ENCODE measurements around the gene CLSTN3.

CLSTN3 gene

DNA sequence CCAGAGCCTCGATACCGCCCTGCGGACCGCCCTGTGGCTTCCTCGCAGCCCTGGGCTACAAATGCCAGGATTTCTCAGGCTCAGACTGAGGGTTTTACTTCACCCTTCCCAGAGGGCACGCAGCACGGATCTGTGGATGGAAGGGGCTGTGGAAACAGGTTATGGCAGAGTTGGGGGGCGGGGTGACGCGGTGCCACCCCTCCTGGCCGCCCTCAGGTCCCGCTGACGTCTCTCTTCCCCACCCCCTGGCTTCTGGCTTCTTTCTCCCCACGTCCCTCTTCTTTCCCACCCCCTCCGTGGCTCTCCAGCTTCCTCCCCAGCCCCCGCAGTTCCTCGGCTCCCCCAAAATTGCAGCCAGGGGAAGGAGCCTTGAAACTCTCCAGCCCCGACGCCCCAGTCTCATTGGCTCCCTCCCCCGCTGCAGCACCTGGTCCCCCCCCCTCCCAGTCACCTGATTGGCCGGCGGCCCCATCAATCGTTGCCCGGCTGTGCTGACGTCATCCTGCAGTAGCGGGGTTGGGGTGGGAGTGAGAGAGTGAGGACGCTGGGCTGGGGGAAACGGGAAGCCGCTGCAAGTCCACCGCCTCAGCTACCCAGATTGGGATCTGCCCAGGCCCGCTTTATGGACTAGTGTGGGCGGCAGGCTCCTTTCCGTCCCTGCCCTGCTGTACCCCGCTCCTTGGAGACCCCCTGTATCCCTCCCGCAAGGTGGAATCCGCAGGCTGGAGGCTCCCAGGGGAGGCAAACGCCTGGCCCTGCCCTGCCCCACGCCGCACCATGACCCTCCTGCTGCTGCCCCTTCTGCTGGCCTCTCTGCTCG lies at the start of gene CLSTN3:
CLSTN3 (plus strand) TSS at position 500 of the 820 bp plus-strand sequence; CDS start at position 778, 278 bp downstream.
- DNase-seq: peak; percentile 56

DNA sequence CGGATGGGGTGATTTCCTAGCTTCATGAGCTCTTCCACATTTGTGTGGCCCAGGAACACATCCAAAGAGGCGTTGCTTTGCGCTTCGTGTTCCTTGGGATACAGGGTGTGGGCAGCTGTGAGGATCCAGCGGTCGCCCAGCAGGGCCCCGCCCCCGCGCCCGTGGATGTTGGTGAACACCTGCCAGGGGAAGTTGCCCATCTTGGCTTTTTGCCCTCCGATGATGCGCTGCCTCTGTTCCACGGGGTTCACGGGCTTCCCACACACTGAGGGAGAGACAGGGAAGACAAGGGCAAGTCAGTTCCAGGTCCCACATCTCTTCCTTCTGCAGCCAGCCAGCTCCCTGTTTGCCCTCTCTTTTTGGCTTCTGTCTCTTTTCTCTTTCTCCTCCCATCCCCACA lies 49.1 kb upstream of the CLSTN3 start:
- no peak for DNase-seq

DNA sequence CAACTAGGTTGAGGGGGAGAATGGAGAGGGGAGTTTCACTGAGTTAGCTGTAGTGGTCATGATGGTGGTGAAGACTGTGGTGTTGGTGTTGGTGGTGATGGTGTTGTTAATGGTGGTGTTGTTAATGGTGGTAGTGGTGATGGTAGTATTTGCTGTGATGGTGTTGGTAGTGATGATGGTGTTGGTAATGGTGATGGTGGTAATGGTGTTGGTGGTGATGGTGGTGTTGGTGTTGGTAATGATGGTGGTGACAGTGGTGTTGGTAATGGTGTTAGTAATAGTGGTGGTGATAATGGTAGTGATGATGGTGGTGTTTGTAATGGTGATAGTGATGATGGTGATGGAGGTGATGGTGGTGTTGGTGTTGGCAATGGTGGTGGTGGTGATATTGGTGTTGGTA lies 47.0 kb upstream of the CLSTN3 start:
- no peak for DNase-seq

DNA sequence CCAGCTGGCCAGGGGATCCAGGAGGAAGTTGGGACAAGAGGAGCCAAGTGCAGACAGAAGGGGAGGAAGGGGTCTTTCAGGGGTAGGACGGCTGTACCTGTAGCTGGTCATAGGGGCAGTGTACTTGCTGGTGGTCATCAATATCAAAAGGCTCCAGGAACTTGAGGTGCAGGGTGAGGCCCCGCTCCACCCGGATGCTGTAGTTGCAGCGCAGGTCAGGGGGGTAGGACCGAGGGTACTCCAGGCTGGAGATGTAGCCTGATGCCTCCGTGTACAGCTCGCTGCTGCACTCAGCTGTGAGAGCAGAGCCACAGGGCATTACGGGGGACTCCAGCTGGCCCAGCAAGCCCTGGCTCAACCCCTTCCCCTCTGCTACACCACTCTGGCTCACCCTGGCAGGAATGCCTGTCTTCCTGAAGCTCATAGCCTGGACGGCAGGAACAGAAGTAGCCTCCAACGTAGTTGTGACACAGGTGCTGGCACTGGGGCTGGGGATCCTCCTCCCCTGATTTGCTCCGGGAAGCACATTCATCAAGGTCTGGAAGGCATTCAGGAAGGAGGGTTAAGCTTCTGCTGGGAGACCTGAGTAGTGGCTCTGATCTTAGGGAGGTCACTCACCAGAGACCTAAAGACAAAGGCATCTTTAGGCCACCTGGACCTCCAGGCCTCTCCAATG lies 40.8 kb upstream of the CLSTN3 start:
- DNase-seq: no peak

DNA sequence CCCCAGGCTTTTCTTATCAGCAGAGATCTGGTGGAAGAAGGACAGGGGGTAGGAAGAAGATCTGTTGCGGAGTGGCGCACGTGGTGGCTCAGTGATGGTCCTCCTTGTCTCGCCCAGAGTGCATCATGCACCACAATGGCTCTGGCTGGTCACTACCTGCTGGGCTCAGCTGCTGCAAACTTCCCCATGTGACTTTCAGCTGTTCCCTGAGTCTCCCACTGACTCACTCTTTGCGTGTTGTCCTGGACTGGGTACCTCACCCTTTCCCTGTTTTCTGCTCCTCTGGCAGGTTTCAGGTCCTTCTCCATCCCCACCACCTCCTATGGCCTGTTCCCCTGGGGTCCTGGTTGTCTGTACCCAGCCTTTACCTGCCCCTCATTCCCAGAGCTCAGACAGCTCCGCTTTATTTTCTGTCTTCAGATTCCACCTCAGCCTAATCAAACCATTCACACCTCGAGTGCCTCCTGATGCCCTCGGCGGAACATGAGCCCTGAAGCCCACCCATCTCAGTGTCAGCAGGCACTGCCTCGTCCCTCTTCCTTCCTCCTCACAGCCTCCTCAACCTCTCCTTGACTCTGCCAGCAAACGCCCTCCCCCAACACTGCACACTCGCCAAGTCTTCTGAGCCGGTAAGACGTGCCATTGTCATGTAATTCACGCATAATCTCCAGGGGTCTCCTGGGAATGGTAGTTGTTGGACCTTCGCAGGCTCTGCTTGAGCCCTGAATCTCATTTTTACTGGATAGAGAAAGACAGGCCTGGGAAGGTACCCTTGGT lies 39.8 kb upstream of the CLSTN3 start:
- no peak for DNase-seq

DNA sequence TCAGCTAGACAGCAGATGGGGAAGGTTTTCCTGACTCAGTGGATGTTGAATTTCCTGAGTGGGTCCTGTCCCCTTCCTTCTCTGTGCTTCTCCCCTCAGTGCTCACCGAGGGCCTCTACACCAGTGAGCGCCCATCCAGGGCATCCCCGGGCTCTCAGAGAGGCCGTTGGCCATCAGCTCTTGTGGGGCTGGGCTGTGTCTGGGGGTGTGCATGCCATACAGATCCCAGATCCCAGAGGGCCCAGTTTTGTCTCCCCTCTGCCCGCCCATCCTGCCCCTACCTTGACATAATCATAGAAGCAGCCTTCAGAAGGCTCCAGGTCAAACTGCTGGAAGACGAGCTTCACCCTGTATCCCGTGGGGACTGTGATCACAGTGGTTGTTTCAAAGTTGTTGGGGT lies 39.0 kb upstream of the CLSTN3 start:
- no peak for DNase-seq

DNA sequence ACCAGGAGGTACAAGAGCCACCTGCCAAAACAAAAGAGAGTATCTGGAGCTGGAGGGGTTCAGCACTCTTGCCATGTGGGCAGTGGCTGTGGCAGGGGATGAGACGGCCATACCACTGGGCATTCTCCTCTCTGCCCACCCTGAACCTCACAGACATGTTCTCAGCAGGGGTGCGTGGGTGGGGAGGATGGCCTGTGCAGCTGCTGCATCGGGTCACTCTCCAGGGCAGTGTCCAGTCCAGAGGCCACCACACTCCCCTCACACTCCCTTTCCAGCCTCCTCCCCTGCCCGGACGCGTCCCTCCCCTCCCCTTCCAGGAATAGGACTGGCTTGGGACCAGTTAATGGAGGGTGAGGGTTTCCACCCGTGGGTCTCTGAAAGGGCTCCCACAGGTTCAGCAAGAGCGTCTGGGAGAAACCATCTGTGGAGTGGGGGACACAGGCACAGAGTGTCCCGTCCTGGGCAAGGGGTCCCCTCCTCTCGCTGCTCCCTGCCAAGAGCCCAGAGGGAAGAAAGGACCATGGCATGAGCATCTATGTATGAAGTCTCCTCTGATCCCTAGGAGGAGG lies 38.4 kb upstream of the CLSTN3 start:
- DNase-seq: no peak

DNA sequence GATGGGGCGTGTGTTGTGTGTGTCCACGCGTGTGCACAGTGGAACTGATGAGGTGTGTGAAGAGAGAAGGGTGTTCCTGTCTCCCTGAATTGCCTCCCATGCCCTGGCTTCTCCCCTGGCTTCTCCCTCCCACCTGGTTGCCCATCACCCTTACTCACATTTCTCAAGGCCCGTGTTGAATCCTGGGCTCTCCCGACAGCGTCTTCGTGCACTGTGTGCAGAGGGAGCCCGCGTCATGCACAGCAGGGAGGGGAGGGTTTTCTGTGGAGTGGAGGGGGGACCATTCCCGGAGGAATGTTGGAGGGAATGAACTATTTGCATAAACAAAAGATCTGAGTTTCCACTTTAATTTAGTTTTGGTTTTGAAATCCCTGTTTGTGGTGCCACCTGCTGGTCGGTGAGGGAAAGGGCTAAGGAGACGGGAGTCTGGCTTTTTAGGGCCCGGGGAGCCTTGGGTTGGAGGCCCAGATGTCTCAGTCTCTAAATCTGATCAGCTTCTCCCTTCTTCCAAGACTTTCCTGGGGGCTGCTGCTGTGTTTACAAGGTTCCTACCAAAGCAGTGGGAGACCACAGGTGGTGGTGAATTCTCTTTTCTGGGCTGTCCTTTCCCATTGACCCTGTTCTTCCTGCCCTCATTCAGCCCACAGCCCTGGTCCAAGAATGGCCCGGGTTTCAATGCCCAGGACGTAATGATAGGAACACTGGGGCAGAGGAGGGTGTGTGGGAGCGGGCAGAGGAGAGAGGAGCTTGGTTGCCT lies 37.8 kb upstream of the CLSTN3 start, which contains the start of gene C1R:
C1R (minus strand) TSS at position 217 of the 757 bp plus-strand sequence; CDS start at position 160, 57 bp downstream.
- DNase-seq: peak; percentile 70

DNA sequence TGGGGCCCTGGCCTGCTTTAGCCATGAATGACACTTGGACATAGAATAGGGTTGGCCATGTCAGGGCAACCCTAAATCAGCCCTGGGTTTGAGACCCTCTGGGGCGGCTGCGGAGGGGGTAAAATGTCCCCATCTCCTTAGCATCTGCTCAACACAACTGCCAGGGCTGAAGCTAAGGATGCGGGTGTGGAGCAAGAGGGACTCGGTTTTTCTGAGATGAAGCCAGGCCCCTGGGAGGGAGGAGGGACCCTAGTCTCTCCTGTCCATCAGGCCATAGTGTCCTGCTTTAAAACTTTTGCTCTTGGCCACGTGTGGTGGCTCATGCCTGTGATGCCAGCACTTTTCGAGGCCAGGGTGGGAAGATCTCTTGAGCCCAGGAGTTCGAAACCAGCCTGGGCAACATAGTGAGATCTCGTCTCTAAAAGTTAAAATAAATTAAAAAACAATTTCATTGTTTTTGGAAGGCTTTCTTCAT lies 37.1 kb upstream of the CLSTN3 start:
- DNase-seq: no peak

DNA sequence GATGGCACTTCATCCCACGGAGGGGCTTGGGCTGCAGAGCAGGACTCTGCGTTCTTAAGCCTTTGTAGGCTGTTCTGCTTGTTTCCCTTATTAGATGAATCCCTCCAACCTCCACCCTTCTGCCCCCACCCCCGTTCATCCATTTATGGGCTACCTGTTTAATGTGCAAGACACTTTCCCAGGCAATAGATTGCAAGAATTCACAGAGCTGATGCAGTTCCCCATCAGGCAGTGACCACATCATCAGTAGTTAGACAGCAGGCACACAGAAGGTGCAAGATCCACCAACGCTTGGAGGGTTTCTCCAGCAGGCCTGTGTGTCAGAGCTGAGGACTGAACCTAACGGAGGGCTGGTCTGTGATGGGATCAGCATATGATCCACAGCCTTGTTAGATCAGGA lies 36.7 kb upstream of the CLSTN3 start:
- DNase-seq: no peak

DNA sequence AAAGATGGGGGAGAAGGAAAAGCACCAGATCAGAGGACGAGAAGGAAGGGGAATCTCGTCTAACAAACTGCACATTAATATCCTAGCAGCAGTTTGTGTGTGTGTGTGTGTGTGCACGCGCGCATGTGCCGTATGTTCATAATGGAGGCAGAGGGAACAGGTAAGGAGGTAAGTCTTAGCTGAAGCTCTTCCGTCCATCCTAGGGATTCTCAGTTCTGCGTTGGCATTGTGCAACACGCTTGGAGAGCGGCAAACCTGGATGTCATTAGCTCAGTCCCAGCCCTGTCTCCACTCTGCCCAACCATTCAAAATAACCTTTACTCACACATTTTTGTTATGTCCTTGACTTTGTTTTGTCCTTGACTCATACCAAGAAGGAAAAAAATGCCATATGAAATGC lies 36.3 kb upstream of the CLSTN3 start:
- DNase-seq: no peak

DNA sequence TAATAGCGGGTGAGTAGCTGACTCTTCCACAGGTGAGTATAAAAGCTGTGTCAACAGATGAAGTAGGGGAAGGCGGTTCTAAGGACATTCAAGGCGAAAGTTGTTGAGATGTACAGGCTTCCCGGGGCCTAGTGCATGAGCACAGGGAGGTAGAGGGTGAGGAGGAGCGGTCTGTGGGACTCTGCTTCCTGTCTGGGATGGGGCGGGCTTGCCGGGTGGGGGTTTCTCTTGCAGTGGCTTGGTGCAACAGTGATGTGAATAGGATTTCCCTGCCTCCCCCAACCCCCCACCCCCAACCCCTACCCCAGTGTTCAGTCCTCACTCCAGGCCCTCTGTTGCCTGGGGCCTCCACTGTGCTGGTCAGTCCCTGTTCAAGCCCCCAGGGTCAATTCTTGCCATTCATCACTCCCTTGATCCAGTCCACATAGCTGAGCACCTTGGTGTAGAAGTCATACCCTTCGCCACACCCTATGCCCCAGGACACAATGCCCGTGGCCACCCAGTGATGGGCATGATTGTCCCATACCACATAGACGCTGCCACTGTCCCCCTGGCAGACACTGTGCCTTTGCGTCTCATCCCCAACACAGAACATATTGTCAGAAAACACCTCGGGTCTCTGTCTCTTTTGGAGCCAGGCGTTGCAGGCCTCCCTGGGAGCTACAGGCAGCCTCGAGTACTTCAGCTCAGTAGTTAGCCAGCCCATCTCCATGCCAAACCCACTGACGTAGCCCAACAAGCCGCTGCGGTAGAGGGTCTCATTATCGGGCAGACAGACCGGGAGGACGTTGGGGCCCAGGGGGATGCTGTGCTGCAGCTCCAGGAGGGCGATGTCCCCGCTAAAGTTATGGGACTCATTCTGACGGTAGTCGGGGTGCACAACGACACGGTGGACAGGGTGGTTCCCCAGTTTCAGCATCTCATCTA lies 33.9 kb upstream of the CLSTN3 start:
- no peak for DNase-seq

DNA sequence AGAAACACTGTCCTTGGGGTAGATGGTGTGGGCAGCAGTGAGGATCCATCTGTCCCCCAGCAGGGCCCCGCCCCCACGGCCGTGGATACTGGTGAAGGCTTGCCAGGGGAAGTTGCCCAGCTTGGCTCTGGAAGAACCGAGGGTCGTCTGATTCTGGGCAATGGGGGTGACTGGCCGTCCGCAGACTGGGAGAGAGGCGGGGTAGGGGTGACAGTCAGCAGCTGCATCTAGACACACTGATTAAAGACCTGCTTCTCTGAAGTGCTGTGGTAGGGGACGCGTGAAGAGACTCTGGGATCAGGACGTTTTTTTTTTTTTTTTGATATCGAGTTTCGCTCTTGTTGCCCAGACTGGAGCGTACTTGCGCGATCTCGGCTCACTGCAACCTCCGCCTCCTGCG lies 33.2 kb upstream of the CLSTN3 start:
- no peak for DNase-seq

DNA sequence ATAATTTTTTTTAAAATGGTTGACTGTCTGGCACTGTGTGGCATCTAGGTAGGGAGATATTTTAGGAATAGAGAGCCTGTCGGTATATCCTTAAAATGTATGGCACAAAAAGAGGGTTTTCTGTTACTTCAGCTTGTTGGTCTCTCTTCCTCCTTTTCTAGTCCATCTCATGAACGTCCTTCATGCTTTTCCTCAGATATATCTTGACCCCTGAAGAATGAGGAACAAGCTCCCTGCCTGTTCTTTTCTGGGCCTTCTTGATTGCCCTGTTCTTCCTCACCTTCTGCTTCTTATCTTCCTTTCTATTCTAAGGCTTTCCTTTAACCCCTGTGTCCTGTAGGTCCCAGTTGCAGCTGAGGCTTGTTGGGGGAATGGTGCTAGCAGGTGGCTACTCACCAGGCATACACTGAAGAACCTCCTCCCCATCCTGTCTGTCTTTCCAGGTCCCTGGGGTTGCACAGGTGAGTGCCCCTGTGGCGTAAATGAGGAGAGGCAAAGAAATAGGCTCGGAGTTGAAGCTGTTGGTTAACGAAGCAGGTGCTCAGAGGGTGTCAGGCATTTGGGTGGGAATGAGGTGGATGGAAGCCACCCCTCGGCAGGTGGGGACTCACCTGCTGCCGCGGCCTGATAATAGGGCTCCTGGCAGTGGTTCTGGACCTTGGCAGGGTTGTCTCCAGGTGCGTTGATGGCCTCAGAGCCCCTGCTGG lies 30.7 kb upstream of the CLSTN3 start:
- DNase-seq: no peak

DNA sequence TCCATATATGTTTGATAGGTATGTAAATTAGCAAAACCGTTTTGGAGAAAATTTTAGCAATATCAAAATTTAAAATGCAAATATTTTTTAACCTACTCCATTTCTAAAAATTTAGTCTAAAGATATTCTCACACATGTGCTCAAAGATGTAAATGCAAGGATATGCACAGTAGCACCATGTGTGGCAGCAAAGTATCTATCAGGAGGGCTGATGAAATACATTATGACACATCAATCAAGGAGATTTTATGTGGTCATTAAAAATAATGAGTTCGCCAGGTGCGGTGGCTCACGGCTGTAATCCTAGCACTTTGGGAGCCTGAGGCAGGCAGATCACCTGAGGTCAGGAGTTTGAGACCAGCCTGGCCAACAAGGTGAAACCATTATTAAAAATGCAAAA lies 29.9 kb upstream of the CLSTN3 start:
- no peak for DNase-seq

DNA sequence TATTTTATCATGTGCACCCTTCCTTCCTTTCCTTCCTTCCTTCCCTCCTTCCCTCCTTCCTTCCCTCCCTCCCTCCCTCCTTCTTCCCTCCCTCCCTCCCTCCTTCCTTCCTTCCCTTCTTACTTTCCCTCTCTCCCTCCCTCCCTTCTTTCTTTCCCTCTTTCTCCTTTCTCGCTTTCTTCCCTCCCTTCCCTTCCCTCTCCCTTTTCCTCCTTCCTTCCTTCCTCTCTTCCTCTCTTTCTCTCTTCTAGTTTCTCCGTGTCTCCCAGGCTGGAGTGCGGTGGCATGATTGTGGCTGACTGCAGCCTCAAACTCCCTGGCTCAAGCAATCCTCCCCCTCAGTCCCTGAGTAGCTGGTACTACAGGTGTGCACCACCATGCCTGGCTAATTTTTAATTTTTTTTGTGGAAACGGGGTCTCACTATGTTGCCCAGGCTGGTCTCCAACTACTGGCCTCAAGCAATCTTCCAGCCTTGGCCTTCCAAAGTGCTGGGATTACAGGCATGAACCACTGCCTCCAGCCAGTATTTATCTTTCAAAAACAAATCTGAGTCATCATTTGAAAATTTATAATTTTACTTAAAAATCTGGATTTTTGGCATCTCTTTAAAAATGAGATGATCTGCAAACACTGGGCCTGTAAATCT lies 29.0 kb upstream of the CLSTN3 start:
- DNase-seq: no peak

DNA sequence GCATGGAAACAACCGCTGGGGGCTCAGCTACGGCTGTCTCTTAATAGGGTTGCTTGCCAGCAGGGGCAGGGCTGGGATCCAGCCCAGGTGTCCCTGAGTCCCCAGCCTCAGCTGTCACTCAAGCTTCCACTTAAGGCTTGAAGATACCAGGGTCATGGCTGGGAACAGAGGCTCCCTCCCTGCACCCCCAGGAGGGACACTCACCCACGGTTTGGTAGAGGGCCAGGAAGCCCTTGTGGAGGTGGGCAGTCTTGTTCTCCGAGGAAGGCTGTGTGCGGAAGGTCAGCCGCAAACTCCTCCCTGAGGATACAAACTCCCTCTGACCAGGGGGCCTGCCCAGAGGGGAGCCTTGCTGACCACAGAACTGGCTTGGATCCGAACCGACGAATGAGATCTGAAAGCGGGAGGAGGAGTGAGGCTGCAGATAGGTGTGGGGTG lies 28.5 kb upstream of the CLSTN3 start:
- no peak for DNase-seq

DNA sequence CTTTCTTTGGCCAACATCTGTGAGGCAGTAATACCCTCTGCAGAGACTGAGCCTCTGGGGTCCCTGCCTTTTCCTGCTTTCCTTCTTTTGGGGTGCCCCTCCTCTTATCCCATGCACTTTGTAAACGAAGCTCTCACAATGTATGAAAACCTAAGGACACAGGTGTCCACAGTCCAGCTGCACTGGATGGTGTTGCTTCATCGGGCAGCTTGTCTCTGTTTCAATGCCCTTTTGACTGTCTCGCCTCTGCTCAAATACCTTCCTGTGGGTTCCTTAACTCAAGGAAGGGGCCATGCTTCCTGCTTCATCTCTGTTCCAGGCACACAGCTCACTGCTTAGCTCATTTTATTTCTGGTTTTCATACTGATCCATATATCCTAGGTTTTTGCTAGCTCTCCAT lies 27.6 kb upstream of the CLSTN3 start:
- no peak for DNase-seq

DNA sequence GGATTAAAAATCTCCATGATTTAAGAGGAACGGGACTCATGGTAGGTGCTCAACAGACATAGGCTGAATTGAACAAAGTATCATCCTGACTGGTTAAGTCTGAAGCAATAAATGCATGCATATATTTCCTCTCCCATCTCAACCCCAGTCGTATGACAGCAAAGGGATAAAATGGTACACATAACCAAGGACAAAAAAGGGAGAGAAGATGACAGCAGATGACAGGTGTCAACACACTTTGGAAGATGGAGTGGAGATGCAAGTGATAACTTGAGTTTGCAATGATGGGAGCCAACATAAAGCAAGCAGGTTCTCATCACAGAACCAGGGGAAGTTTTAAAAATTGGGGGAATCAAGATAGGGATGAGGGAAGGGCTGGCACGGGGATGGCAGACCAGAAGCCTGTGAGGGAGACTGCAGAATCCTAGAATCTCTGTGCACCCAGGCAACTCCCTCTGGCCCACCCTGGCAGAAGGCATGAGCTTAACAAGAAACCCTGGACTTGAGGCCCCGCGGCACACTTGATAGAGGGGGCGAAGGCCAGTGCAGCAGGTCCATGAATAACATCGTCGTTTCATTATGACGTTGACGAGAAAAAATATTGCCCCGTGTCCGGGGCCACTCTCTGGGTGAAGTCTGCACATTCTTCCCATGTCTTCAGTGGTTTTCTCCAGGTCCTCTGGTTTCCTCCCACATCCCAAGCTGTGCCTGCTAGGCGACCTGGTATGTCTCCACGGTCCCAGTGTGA lies 26.2 kb upstream of the CLSTN3 start:
- DNase-seq: no peak

All from hematopoietic multipotent progenitor cell treated with erythropoietin and hydrocortisone succinate and interleukin-3 and kit ligand, for 8 days (in vitro differentiated cells).